Immature natural killer cell (primary cell): ENCODE data around the gene FGF21. TPM values are rescaled to one million over a fixed set of nuclear protein-coding genes. Genes with fewer than 3 reads are reported as not detected.
A peak's percentile ranks its signal among the peaks of the same experiment; 100 is the strongest.

ENCODE experiments used
- DNase-seq, 3 donors: peaks; one replicate each; pipeline ENCODE4 v3.0.0; 2022; ENCODE audit warnings: mixed read lengths in 1 of 3
- H3K27ac Mint-ChIP-seq, 6 donors: one replicate each; pipeline ENCODE4 v1.8.0; 2020; ENCODE audit warnings: mixed read lengths in 6 of 6, mild to moderate bottlenecking in 5 of 6, inconsistent platforms in 4 of 6, moderate library complexity in 3 of 6
- H3K27me3 Mint-ChIP-seq, 3 donors: one replicate each; pipeline ENCODE4 v1.8.0; 2020 to 2021; ENCODE audit warnings: low read depth in 3 of 3, mild to moderate bottlenecking in 3 of 3, mixed read lengths in 3 of 3, moderate library complexity in 3 of 3, inconsistent platforms in 1 of 3
- H3K36me3 Mint-ChIP-seq, 3 donors: one replicate each; pipeline ENCODE4 v1.8.0; 2020; ENCODE audit warnings: mixed read lengths in 3 of 3, inconsistent platforms in 2 of 3, mild to moderate bottlenecking in 2 of 3
- H3K4me1 Mint-ChIP-seq, 2 donors: one replicate each; pipeline ENCODE4 v1.8.0; 2020; ENCODE audit warnings: inconsistent platforms in 2 of 2, mild to moderate bottlenecking in 2 of 2, mixed read lengths in 2 of 2, moderate library complexity in 1 of 2
- H3K4me3 Mint-ChIP-seq, 5 donors: one replicate each; pipeline ENCODE4 v1.8.0; 2020; ENCODE audit warnings: mild to moderate bottlenecking in 5 of 5, mixed read lengths in 5 of 5, inconsistent platforms in 3 of 5, moderate library complexity in 3 of 5
- H3K9me3 Mint-ChIP-seq, 6 donors: one replicate each; pipeline ENCODE4 v1.8.0; 2020; ENCODE audit warnings: mild to moderate bottlenecking in 6 of 6, mixed read lengths in 6 of 6, inconsistent platforms in 4 of 6, moderate library complexity in 3 of 6
- polyA plus RNA-seq, 3 donors: library from polyadenylated mRNA; unstranded; fragments of 300-500 nt; fragmentation: Illumina TruSeq; gene quantifications; one replicate each; pipeline ENCODE4 v1.2.3, GENCODE V29; 2021

The FGF21 gene
- polyA plus RNA-seq, 3 donors from 2014 or later: not detected

- DNase-seq: no peak
- H3K9me3 Mint-ChIP-seq: no peaks in the 10 kb centered on the region
- H3K4me3 Mint-ChIP-seq: no peak overlapping the region
- H3K36me3 Mint-ChIP-seq: no peaks in the 10 kb centered on the region
- H3K27me3 Mint-ChIP-seq: no peaks in the 10 kb centered on the region
- H3K4me1 Mint-ChIP-seq: peaks cover 11 to 15% of the 10 kb centered on the region in 2 donors
- no peak overlapping the region for H3K27ac Mint-ChIP-seq
Observed at GRCh38 chr19:48796298-48797083, 41.2 kb downstream of the FGF21 start.

GRCh38 chr19:48797103-48797502 lies 41.8 kb downstream of the FGF21 start:
- Mint-ChIP-seq H3K4me3 (no peak overlapping the region), H3K36me3 (no peaks in the 10 kb centered on the region), H3K27ac (no peak overlapping the region), H3K27me3 (no peaks in the 10 kb centered on the region), H3K4me1 (peaks cover 11 to 15% of the 10 kb centered on the region in 2 donors), H3K9me3 (no peaks in the 10 kb centered on the region)
- no peak for DNase-seq

- Mint-ChIP-seq H3K27ac (no peak overlapping the region), H3K27me3 (no peaks in the 10 kb centered on the region), H3K4me3 (no peak overlapping the region), H3K4me1 (peaks cover 11 to 15% of the 10 kb centered on the region in 2 donors), H3K9me3 (no peaks in the 10 kb centered on the region), H3K36me3 (no peaks in the 10 kb centered on the region)
- DNase-seq: no peak
Observed at GRCh38 chr19:48798937-48799336, 43.6 kb downstream of the FGF21 start.

- Mint-ChIP-seq H3K27ac (no peak overlapping the region), H3K9me3 (no peaks in the 10 kb centered on the region), H3K4me1 (peaks cover 10 to 11% of the 10 kb centered on the region in 2 donors), H3K4me3 (no peak overlapping the region), H3K27me3 (no peaks in the 10 kb centered on the region), H3K36me3 (no peaks in the 10 kb centered on the region)
- DNase-seq: no peak
Observed at GRCh38 chr19:48799358-48800300, 44.3 kb downstream of the FGF21 start.

GRCh38 chr19:48802623-48803022 lies 47.3 kb downstream of the FGF21 start:
- H3K27me3 Mint-ChIP-seq: peaks cover 0 to 2% (median 0%) of the 10 kb centered on the region in 3 donors
- H3K9me3 Mint-ChIP-seq: no peaks in the 10 kb centered on the region
- H3K36me3 Mint-ChIP-seq: no peaks in the 10 kb centered on the region
- H3K4me1 Mint-ChIP-seq: no peaks in the 10 kb centered on the region
- no peak overlapping the region for H3K27ac Mint-ChIP-seq
- H3K4me3 Mint-ChIP-seq: no peak overlapping the region
- no peak for DNase-seq

GRCh38 chr19:48804496-48804895 lies 49.2 kb downstream of the FGF21 start:
- peaks cover 0 to 2% (median 0%) of the 10 kb centered on the region in 3 donors for H3K27me3 Mint-ChIP-seq
- H3K9me3 Mint-ChIP-seq: peaks cover 0 to 1% (median 0%) of the 10 kb centered on the region in 6 donors
- no peak for DNase-seq
- H3K4me3 Mint-ChIP-seq: no peak overlapping the region
- H3K4me1 Mint-ChIP-seq: peaks cover 5% of the 10 kb centered on the region in 2 donors
- peaks cover 0 to 6% (median 0%) of the 10 kb centered on the region in 3 donors for H3K36me3 Mint-ChIP-seq
- H3K27ac Mint-ChIP-seq: no peak overlapping the region

- Mint-ChIP-seq H3K36me3 (peaks cover 0 to 6% (median 0%) of the 10 kb centered on the region in 3 donors), H3K27ac (no peak overlapping the region), H3K9me3 (peaks cover 0 to 1% (median 0%) of the 10 kb centered on the region in 6 donors), H3K27me3 (peaks cover 0 to 3% (median 2%) of the 10 kb centered on the region in 3 donors), H3K4me3 (no peak overlapping the region), H3K4me1 (peaks cover 13 to 14% of the 10 kb centered on the region in 2 donors)
- DNase-seq: no peak
Observed at GRCh38 chr19:48805452-48805851, 50.1 kb downstream of the FGF21 start.

DNA sequence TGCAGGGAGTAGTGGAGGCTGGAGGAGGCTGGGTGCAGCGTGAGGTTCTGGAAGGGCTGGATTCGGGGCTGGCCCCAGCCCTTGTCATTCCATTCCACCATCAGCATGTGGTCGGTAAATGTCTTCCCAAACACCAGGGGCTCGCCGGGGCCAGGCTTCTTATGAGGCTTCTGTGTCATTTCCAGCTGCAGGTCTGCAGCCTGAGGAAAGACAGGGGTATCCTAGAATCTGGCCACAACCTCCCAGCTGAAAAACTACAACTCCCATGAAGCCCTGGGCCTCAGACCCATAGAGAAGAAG lies 51.1 kb downstream of the FGF21 start:
- Mint-ChIP-seq H3K36me3 (peaks cover 0 to 6% (median 0%) of the 10 kb centered on the region in 3 donors), H3K4me3 (no peak overlapping the region), H3K27me3 (peaks cover 0 to 4% (median 3%) of the 10 kb centered on the region in 3 donors), H3K27ac (no peak overlapping the region), H3K9me3 (peaks cover 0 to 1% (median 0%) of the 10 kb centered on the region in 6 donors), H3K4me1 (peaks cover 15 to 16% of the 10 kb centered on the region in 2 donors)
- peak in 1 of 3 donors; percentile 33 for DNase-seq

GRCh38 chr19:48806818-48807589 lies 51.7 kb downstream of the FGF21 start:
- Mint-ChIP-seq H3K4me1 (peaks cover 16% of the 10 kb centered on the region in 2 donors), H3K27ac (no peak overlapping the region), H3K36me3 (peaks cover 0 to 6% (median 0%) of the 10 kb centered on the region in 3 donors), H3K9me3 (peaks cover 0 to 1% (median 0%) of the 10 kb centered on the region in 6 donors), H3K27me3 (peaks cover under 1 to 4% (median 3%) of the 10 kb centered on the region in 3 donors), H3K4me3 (no peak overlapping the region)
- DNase-seq: peak in 2 of 3 donors; percentile 20 to 37

DNA sequence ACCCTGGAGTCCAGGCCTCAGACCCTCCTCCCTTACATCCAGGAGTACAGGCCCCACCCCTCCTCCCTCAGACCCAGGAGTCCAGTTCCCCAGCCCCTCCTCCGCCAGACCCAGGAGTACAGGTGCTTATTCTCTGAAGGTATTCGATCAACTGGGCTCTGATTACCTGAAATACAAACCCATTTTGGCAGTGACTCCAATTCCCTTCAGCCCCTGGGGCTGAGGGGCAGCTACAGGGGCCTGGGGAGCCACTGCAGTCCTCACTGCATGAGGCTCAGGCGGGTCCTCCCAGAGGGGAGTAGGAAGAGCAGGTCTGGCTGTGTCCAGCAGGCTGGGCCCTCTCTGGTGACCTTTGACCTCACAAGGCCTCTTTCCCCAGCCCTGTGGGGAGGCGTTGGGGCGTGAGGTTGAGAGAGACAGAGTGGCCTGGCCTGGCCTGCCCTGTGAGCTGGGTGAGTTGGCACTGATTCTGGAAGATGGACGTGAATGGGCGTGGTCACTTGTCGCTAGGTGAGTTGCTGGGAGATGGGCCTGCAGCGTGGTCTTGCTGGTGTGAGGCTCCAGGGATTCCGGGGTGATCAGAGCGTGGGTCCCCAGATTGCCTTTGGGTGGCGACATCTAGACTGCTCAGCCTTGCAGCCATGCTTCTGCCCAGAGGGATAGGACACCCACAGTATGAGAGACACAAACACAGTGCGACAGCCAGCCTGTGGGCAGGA lies 52.4 kb downstream of the FGF21 start:
- no peak for DNase-seq
- peaks cover 21% of the 10 kb centered on the region in 2 donors for H3K4me1 Mint-ChIP-seq
- no peak overlapping the region for H3K27ac Mint-ChIP-seq
- peaks cover 0 to 1% (median 0%) of the 10 kb centered on the region in 6 donors for H3K9me3 Mint-ChIP-seq
- H3K4me3 Mint-ChIP-seq: peak overlapping the region in 4 of 5 donors; percentile 44 to 63 (median 52)
- peaks cover 2 to 4% (median 3%) of the 10 kb centered on the region in 3 donors for H3K27me3 Mint-ChIP-seq
- H3K36me3 Mint-ChIP-seq: peaks cover 0 to 6% (median 0%) of the 10 kb centered on the region in 3 donors
